OCI-LY3 (cell line): Measurements from ENCODE around the gene HID1.

ENCODE experiments used
- EZH2phosphoT487 ChIP-seq: fragments of 200-600 bp; shearing (Covaris generic); IDR thresholded peaks from 2 replicates; pipeline ENCODE4 v1.6.1; 2018; ENCODE audit warnings: antibody characterized with exemption, mixed run types, low read depth
- TF ChIP-seq, protein P1 (sequence below): fragments of 200-600, 300-600 bp; sonication (generic); IDR thresholded peaks from 2 replicates; pipeline ENCODE4 v1.5.1; 2014; ENCODE audit warnings: antibody characterized with exemption, low read length, low read depth

DNA sequence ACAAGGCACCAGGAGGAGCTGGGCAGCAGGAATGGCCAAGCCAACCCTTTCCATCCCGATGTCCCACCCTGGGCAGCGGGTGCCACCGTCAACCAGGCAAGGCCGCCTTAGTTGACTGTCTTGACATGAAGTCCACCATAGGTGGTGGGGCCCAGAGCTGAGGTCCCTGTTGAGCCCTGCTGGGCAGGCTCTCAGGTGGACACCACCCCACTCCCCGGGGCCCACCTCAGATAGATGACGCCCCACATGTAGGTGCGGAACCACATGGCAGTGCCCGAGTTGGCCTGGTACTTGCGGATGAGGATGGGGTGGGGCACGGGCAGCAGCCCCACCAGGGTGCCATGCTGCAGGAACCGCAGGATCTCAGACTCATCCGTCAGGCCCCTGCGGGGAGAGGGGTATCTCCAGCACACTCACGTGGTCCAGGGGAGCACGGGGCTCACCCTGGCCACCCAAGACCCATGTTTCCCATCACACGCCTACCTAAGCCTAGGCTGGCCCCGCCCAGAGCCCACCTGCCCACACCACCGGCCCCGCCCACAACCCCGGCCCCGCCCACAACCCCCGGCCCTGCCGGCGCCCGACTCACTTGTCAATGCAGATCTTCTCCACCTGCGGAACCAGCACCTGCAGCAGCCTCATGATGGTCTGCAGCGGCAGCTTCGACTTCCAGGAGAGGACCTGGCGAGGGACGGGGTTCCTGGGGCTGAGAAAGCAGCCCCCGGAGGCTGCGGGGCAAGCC lies 20.7 kb downstream of the HID1 start:
- TF ChIP-seq, protein P1, sequence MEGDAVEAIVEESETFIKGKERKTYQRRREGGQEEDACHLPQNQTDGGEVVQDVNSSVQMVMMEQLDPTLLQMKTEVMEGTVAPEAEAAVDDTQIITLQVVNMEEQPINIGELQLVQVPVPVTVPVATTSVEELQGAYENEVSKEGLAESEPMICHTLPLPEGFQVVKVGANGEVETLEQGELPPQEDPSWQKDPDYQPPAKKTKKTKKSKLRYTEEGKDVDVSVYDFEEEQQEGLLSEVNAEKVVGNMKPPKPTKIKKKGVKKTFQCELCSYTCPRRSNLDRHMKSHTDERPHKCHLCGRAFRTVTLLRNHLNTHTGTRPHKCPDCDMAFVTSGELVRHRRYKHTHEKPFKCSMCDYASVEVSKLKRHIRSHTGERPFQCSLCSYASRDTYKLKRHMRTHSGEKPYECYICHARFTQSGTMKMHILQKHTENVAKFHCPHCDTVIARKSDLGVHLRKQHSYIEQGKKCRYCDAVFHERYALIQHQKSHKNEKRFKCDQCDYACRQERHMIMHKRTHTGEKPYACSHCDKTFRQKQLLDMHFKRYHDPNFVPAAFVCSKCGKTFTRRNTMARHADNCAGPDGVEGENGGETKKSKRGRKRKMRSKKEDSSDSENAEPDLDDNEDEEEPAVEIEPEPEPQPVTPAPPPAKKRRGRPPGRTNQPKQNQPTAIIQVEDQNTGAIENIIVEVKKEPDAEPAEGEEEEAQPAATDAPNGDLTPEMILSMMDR, result no peak
- TF ChIP-seq EZH2phosphoT487, result no peak
